ENCODE measurements around the gene TLCD4. TPM values are rescaled to one million over a fixed set of nuclear protein-coding genes. Genes with fewer than 3 reads are reported as not detected.

Gene TLCD4
- total RNA-seq, 2 experiments from 2014 or later: not detected

- Histone ChIP-seq H3K27ac (ENCODE audit: low read depth, low read length, poor library complexity, severe bottlenecking) (no peak overlapping the region), H3K79me2 (ENCODE audit: insufficient read depth, low read depth, low read length) (no peaks in the 10 kb centered on the region), H3K4me3 (ENCODE audit: low read depth, low read length, poor library complexity, severe bottlenecking) (no peak overlapping the region), H3K4me1 (ENCODE audit: insufficient read depth, low read length, poor library complexity, severe bottlenecking) (peaks cover 5% of the 10 kb centered on the region), H3K36me3 (ENCODE audit: insufficient read depth, low read length) (no peaks in the 10 kb centered on the region), H3K9me2 (ENCODE audit: insufficient read depth, low read length) (no peaks in the 10 kb centered on the region), H4K20me1 (ENCODE audit: insufficient read depth, low read length) (no peaks in the 10 kb centered on the region), H3K9me3 (ENCODE audit: low read length) (no peaks in the 10 kb centered on the region), H2AFZ (ENCODE audit: low read length) (no peak overlapping the region), H3K4me2 (ENCODE audit: low read length) (no peak overlapping the region)
- CTCF ChIA-PET (ENCODE audit: unreplicated experiment): no interaction called here
- DNase-seq (ENCODE audit: low spot score): no peak
- no TSS peak for BruUV-seq (replicated peaks)
- POLR2A ChIA-PET: no interaction called here
- intact Hi-C loops (cut with micrococcal nuclease; ENCODE audit: unreplicated experiment): no loop called here
- TF ChIP-seq EZH2phosphoT487 (IDR thresholded peaks at IDR 0.05; ENCODE audit: borderline replicate concordance, low read depth, low read length) (no peak), CTCF (conservative IDR thresholded peaks at IDR 0.05; ENCODE audit: low read length) (no peak)
These were observed 19.7 kb upstream of the TLCD4 start for GRCh38 chr1:95097426-95097825.

- no peaks in the 10 kb centered on the region for H3K9me2 ChIP-seq (ENCODE audit: insufficient read depth, low read length)
- CTCF ChIA-PET (ENCODE audit: unreplicated experiment): no interaction called here
- H4K20me1 ChIP-seq (ENCODE audit: insufficient read depth, low read length): no peaks in the 10 kb centered on the region
- no peak overlapping the region for H3K4me2 ChIP-seq (ENCODE audit: low read length)
- POLR2A ChIA-PET: no interaction called here
- H3K27ac ChIP-seq (ENCODE audit: low read depth, low read length, poor library complexity, severe bottlenecking): no peak overlapping the region
- H3K36me3 ChIP-seq (ENCODE audit: insufficient read depth, low read length): no peaks in the 10 kb centered on the region
- BruUV-seq (replicated peaks): no TSS peak
- peaks cover 5% of the 10 kb centered on the region for H3K4me1 ChIP-seq (ENCODE audit: insufficient read depth, low read length, poor library complexity, severe bottlenecking)
- DNase-seq (ENCODE audit: low spot score): no peak
- intact Hi-C loops (cut with micrococcal nuclease; ENCODE audit: unreplicated experiment): no loop called here
- no peaks in the 10 kb centered on the region for H3K79me2 ChIP-seq (ENCODE audit: insufficient read depth, low read depth, low read length)
- H3K4me3 ChIP-seq (ENCODE audit: low read depth, low read length, poor library complexity, severe bottlenecking): no peak overlapping the region
- TF ChIP-seq CTCF (conservative IDR thresholded peaks at IDR 0.05; ENCODE audit: low read length) (no peak), EZH2phosphoT487 (IDR thresholded peaks at IDR 0.05; ENCODE audit: borderline replicate concordance, low read depth, low read length) (no peak)
- H3K9me3 ChIP-seq (ENCODE audit: low read length): no peaks in the 10 kb centered on the region
- no peak overlapping the region for H2AFZ ChIP-seq (ENCODE audit: low read length)
These were observed 19.0 kb upstream of the TLCD4 start for GRCh38 chr1:95098196-95098595.

GRCh38 chr1:95108792-95109191, 8.4 kb upstream of the TLCD4 start:
- no peak overlapping the region for H2AFZ ChIP-seq (ENCODE audit: low read length)
- H4K20me1 ChIP-seq (ENCODE audit: insufficient read depth, low read length): no peaks in the 10 kb centered on the region
- intact Hi-C loops (cut with micrococcal nuclease; ENCODE audit: unreplicated experiment): no loop called here
- no peaks in the 10 kb centered on the region for H3K4me1 ChIP-seq (ENCODE audit: insufficient read depth, low read length, poor library complexity, severe bottlenecking)
- POLR2A ChIA-PET: no interaction called here
- no peaks in the 10 kb centered on the region for H3K79me2 ChIP-seq (ENCODE audit: insufficient read depth, low read depth, low read length)
- CTCF ChIA-PET (ENCODE audit: unreplicated experiment): no interaction called here
- no peaks in the 10 kb centered on the region for H3K36me3 ChIP-seq (ENCODE audit: insufficient read depth, low read length)
- DNase-seq (ENCODE audit: low spot score): no peak
- no peak for TF ChIP-seq EZH2phosphoT487 (IDR thresholded peaks at IDR 0.05; ENCODE audit: borderline replicate concordance, low read depth, low read length)
- no peak for TF ChIP-seq CTCF (conservative IDR thresholded peaks at IDR 0.05; ENCODE audit: low read length)
- H3K4me3 ChIP-seq (ENCODE audit: low read depth, low read length, poor library complexity, severe bottlenecking): no peak overlapping the region
- H3K4me2 ChIP-seq (ENCODE audit: low read length): no peak overlapping the region
- no peak overlapping the region for H3K27ac ChIP-seq (ENCODE audit: low read depth, low read length, poor library complexity, severe bottlenecking)
- no peaks in the 10 kb centered on the region for H3K9me3 ChIP-seq (ENCODE audit: low read length)
- no peaks in the 10 kb centered on the region for H3K9me2 ChIP-seq (ENCODE audit: insufficient read depth, low read length)
- BruUV-seq (replicated peaks): no TSS peak
